Measurements from ENCODE around the gene EEIG1. TPM values are rescaled to one million over a fixed set of nuclear protein-coding genes. Genes with fewer than 3 reads are reported as not detected.

EEIG1 gene
- total RNA-seq, 1 donor from 2014 or later: 15.8 TPM

GRCh38 chr9:128001779-128002298 lies 21.1 kb upstream of the EEIG1 start:
- H3K27ac Mint-ChIP-seq (ENCODE audit: unreplicated experiment): no peak overlapping the region
- H3K4me3 Mint-ChIP-seq (ENCODE audit: unreplicated experiment): no peak overlapping the region
- no peak for TF ChIP-seq CTCF (IDR thresholded peaks at IDR 0.05; ENCODE audit: partially characterized antibody, unreplicated experiment)
- peaks cover 6% of the 10 kb centered on the region for H3K4me1 Mint-ChIP-seq (ENCODE audit: low read depth, unreplicated experiment)
- peaks cover 3% of the 10 kb centered on the region for H3K36me3 Mint-ChIP-seq (ENCODE audit: unreplicated experiment)
- H3K27me3 Mint-ChIP-seq (ENCODE audit: unreplicated experiment): peaks cover 3% of the 10 kb centered on the region
- peaks cover 2% of the 10 kb centered on the region for H3K9me3 Mint-ChIP-seq (ENCODE audit: unreplicated experiment)
- DNase-seq: no peak

- H3K27ac Mint-ChIP-seq (ENCODE audit: unreplicated experiment): no peak overlapping the region
- DNase-seq: no peak
Measured at GRCh38 chr9:128001151-128001778, 20.5 kb upstream of the EEIG1 start.

GRCh38 chr9:127999461-127999860 lies 18.7 kb upstream of the EEIG1 start:
- peaks cover 6% of the 10 kb centered on the region for H3K4me1 Mint-ChIP-seq (ENCODE audit: low read depth, unreplicated experiment)

More at GRCh38 chr9:128001151-128001778, 20.5 kb upstream of the EEIG1 start:
- H3K36me3 Mint-ChIP-seq (ENCODE audit: unreplicated experiment): peaks cover 3% of the 10 kb centered on the region
- no peak for TF ChIP-seq CTCF (IDR thresholded peaks at IDR 0.05; ENCODE audit: partially characterized antibody, unreplicated experiment)
- H3K4me3 Mint-ChIP-seq (ENCODE audit: unreplicated experiment): no peak overlapping the region
- peaks cover 2% of the 10 kb centered on the region for H3K9me3 Mint-ChIP-seq (ENCODE audit: unreplicated experiment)
- peaks cover 4% of the 10 kb centered on the region for H3K27me3 Mint-ChIP-seq (ENCODE audit: unreplicated experiment)
- H3K4me1 Mint-ChIP-seq (ENCODE audit: low read depth, unreplicated experiment): peaks cover 6% of the 10 kb centered on the region

GRCh38 chr9:127993721-127994120 lies 12.9 kb upstream of the EEIG1 start:
- DNase-seq: no peak
- H3K9me3 Mint-ChIP-seq (ENCODE audit: unreplicated experiment): no peaks in the 10 kb centered on the region
- no peak for TF ChIP-seq CTCF (IDR thresholded peaks at IDR 0.05; ENCODE audit: partially characterized antibody, unreplicated experiment)
- no peaks in the 10 kb centered on the region for H3K4me1 Mint-ChIP-seq (ENCODE audit: low read depth, unreplicated experiment)
- no peaks in the 10 kb centered on the region for H3K36me3 Mint-ChIP-seq (ENCODE audit: unreplicated experiment)
- H3K27me3 Mint-ChIP-seq (ENCODE audit: unreplicated experiment): peaks cover 4% of the 10 kb centered on the region
- no peak overlapping the region for H3K27ac Mint-ChIP-seq (ENCODE audit: unreplicated experiment)
- no peak overlapping the region for H3K4me3 Mint-ChIP-seq (ENCODE audit: unreplicated experiment)

More at GRCh38 chr9:127999461-127999860, 18.7 kb upstream of the EEIG1 start:
- no peak for TF ChIP-seq CTCF (IDR thresholded peaks at IDR 0.05; ENCODE audit: partially characterized antibody, unreplicated experiment)
- no peak overlapping the region for H3K27ac Mint-ChIP-seq (ENCODE audit: unreplicated experiment)
- peaks cover 3% of the 10 kb centered on the region for H3K36me3 Mint-ChIP-seq (ENCODE audit: unreplicated experiment)
- H3K27me3 Mint-ChIP-seq (ENCODE audit: unreplicated experiment): peaks cover 6% of the 10 kb centered on the region
- H3K4me3 Mint-ChIP-seq (ENCODE audit: unreplicated experiment): no peak overlapping the region
- H3K9me3 Mint-ChIP-seq (ENCODE audit: unreplicated experiment): peaks cover 2% of the 10 kb centered on the region
- no peak for DNase-seq

GRCh38 chr9:127991757-127992274 lies 11.0 kb upstream of the EEIG1 start:
- no peak overlapping the region for H3K4me3 Mint-ChIP-seq (ENCODE audit: unreplicated experiment)
- no peak overlapping the region for H3K27ac Mint-ChIP-seq (ENCODE audit: unreplicated experiment)
- H3K9me3 Mint-ChIP-seq (ENCODE audit: unreplicated experiment): no peaks in the 10 kb centered on the region
- no peaks in the 10 kb centered on the region for H3K36me3 Mint-ChIP-seq (ENCODE audit: unreplicated experiment)
- no peaks in the 10 kb centered on the region for H3K4me1 Mint-ChIP-seq (ENCODE audit: low read depth, unreplicated experiment)
- TF ChIP-seq CTCF (IDR thresholded peaks at IDR 0.05; ENCODE audit: partially characterized antibody, unreplicated experiment): no peak
- no peak for DNase-seq
- peaks cover 2% of the 10 kb centered on the region for H3K27me3 Mint-ChIP-seq (ENCODE audit: unreplicated experiment)
